ENCODE data around the gene GPRC5B.

The GPRC5B gene

DNA sequence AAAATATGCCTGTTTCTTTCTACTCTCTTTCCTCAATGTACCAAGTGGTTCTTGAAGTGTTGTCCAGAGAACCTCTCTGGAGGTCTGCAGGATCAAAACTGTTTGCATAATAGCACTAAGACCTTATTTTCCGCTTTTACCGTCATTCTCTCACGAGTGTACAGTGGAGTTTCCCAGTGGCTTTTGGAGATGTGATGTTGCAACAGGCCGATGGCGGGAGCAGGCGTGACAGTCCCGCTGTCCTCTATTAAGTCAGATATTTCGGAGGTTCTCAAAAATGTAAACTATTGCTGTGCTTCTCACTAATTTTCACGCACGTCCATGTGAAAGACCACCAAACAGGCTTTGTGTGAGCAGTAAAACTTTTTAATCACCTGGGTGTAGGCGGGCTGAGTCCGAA, 8.3 kb upstream of the GPRC5B start:
- no peak for TF ChIP-seq POLR2AphosphoS5 (IDR thresholded peaks at IDR 0.05; ENCODE audit: low read depth, low read length)
- no peak for TF ChIP-seq FOXP2 (optimal IDR thresholded peaks at IDR 0.05; ENCODE audit: borderline replicate concordance, extremely low read depth, extremely low read length, insufficient read depth)
- no peak for TF ChIP-seq SIN3A (IDR thresholded peaks at IDR 0.05; ENCODE audit: borderline replicate concordance, insufficient read depth, low read length)
- TF ChIP-seq TAF1 (IDR thresholded peaks at IDR 0.05; ENCODE audit: borderline replicate concordance, insufficient read depth, low read length): no peak
- TF ChIP-seq, protein P1, sequence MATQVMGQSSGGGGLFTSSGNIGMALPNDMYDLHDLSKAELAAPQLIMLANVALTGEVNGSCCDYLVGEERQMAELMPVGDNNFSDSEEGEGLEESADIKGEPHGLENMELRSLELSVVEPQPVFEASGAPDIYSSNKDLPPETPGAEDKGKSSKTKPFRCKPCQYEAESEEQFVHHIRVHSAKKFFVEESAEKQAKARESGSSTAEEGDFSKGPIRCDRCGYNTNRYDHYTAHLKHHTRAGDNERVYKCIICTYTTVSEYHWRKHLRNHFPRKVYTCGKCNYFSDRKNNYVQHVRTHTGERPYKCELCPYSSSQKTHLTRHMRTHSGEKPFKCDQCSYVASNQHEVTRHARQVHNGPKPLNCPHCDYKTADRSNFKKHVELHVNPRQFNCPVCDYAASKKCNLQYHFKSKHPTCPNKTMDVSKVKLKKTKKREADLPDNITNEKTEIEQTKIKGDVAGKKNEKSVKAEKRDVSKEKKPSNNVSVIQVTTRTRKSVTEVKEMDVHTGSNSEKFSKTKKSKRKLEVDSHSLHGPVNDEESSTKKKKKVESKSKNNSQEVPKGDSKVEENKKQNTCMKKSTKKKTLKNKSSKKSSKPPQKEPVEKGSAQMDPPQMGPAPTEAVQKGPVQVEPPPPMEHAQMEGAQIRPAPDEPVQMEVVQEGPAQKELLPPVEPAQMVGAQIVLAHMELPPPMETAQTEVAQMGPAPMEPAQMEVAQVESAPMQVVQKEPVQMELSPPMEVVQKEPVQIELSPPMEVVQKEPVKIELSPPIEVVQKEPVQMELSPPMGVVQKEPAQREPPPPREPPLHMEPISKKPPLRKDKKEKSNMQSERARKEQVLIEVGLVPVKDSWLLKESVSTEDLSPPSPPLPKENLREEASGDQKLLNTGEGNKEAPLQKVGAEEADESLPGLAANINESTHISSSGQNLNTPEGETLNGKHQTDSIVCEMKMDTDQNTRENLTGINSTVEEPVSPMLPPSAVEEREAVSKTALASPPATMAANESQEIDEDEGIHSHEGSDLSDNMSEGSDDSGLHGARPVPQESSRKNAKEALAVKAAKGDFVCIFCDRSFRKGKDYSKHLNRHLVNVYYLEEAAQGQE (IDR thresholded peaks at IDR 0.05; ENCODE audit: insufficient read depth in 1 of 2, low read depth in 2 of 2, low read length in 2 of 2): no peak

DNA sequence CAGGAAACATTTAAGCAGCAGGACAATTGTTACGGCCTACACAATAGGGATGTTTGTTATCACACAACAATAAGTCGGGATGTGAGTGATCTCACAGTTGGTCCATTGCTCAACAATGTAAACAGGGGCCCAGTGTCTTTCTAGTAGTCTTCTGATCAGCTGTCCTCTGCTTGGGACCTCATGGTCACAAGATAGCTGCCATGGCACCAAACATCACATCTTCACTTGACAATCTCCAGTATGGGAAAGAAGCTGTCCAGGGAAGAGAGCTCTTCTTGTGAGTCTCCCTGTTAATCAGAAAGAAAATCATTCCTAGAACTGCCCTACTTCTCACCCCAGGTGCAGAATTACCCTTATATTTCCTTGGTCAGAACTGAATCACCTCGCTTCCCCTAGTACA, 6.3 kb upstream of the GPRC5B start:
- TF ChIP-seq POLR2AphosphoS5 (IDR thresholded peaks at IDR 0.05; ENCODE audit: low read depth, low read length): no peak
- no peak for TF ChIP-seq TAF1 (IDR thresholded peaks at IDR 0.05; ENCODE audit: borderline replicate concordance, insufficient read depth, low read length)
- no peak for TF ChIP-seq FOXP2 (optimal IDR thresholded peaks at IDR 0.05; ENCODE audit: borderline replicate concordance, extremely low read depth, extremely low read length, insufficient read depth)
- TF ChIP-seq SIN3A (IDR thresholded peaks at IDR 0.05; ENCODE audit: borderline replicate concordance, insufficient read depth, low read length): no peak
- TF ChIP-seq, protein P1 (IDR thresholded peaks at IDR 0.05; ENCODE audit: insufficient read depth in 1 of 2, low read depth in 2 of 2, low read length in 2 of 2): no peak

DNA sequence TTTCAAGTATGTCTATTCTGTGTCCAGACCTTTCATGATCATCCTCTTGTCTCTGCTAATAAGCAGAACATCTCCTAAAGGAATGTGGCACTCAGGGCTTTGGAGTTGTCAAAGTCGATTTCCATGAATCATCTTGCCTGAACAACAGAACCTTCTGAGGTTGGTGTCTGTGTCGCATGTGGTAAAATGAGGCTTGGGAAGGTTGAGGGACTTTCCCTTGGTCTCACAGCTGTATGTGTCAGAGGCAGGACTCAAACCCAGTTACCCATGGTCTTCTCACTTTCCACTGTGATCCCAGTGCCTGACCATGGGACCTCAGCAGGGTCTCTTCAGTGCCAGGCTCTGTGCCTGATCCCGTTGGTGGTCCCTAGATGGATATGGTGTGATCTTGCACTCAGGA, 4.2 kb upstream of the GPRC5B start:
- no peak for TF ChIP-seq FOXP2 (optimal IDR thresholded peaks at IDR 0.05; ENCODE audit: borderline replicate concordance, extremely low read depth, extremely low read length, insufficient read depth)
- TF ChIP-seq TAF1 (IDR thresholded peaks at IDR 0.05; ENCODE audit: borderline replicate concordance, insufficient read depth, low read length): no peak
- TF ChIP-seq SIN3A (IDR thresholded peaks at IDR 0.05; ENCODE audit: borderline replicate concordance, insufficient read depth, low read length): no peak
- TF ChIP-seq, protein P1 (IDR thresholded peaks at IDR 0.05; ENCODE audit: insufficient read depth in 1 of 2, low read depth in 2 of 2, low read length in 2 of 2): no peak
- TF ChIP-seq POLR2AphosphoS5 (IDR thresholded peaks at IDR 0.05; ENCODE audit: low read depth, low read length): no peak

DNA sequence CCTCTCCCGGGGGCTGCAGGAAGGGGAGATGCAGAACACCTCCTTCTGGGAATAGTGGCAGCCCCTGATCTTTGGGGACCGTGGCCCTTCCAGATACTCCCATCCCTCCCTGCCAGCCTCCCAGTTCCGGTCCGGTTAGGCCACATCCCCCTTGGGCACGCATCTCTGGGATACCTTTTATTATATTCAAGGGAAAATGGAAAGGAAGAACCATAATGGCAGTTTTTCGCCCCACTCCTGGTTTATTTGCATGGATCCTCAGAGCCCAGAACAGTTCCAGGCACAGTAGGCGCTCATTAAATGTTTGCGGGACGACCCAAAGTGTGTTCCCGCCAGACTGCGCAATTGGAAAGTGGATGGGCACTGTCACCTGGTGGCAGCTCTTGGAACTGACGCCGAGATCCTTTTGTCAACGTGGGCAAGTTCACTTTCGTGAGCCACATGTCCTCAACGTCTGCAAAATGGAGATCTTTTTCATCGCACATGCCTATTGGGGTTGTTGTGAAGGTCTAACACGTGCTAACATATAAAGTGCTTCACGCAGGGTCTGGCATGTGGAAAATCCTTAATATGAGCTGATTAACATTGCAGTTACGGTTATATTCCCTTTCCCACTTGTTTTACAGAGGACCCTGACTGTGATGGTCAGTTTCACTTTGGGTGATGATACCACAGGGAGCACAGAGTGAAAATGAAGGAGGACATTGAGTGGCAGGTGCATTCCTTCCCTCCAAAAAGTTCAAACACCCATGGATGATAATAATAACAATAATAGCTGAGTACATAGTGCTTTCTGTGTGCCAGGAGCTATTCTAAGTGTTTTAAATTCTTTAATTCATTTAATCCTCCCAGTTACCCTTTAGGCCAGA, 1.7 kb upstream of the GPRC5B start:
- no peak for TF ChIP-seq FOXP2 (optimal IDR thresholded peaks at IDR 0.05; ENCODE audit: borderline replicate concordance, extremely low read depth, extremely low read length, insufficient read depth)

DNA sequence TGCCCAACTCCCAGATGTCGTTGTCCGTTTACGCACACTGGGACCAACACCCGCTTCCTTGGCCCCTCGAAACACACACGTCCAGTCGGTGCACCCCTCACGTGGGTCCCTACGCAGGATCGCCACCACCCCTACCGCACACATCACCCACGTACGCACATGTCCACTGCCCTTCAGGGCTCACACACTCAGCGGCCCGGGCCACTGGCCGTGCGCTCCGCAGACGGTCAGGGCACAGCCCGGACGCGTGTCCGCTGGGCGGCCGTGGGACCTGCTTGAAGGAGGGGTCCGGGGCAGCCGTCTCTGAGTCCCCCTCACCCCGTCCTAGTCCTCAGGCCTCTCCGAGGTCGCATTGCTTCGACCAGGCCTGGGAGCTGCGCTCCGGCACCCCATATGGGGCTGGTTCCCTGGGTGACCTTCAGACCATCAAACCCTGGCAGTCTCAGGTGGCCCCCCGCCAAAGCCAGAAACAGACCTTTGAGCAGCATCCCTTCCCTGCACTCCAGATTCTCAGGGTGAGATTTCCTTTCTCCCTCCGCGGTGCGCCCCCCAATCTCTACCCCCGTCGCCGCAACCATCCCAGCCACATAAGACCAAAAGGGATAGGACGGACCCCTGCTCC, 914 bp upstream of the GPRC5B start:
- TF ChIP-seq SIN3A (IDR thresholded peaks at IDR 0.05; ENCODE audit: borderline replicate concordance, insufficient read depth, low read length): no peak
- TF ChIP-seq, protein P1 (IDR thresholded peaks at IDR 0.05; ENCODE audit: insufficient read depth in 1 of 2, low read depth in 2 of 2, low read length in 2 of 2): no peak
- TF ChIP-seq TAF1 (IDR thresholded peaks at IDR 0.05; ENCODE audit: borderline replicate concordance, insufficient read depth, low read length): no peak
- TF ChIP-seq FOXP2 (optimal IDR thresholded peaks at IDR 0.05; ENCODE audit: borderline replicate concordance, extremely low read depth, extremely low read length, insufficient read depth): no peak
- TF ChIP-seq POLR2AphosphoS5 (IDR thresholded peaks at IDR 0.05; ENCODE audit: low read depth, low read length): no peak
